Fibroblast of villous mesenchyme (primary cell): Measurements from ENCODE around the gene TMA7. TPM values are rescaled to one million over a fixed set of nuclear protein-coding genes. Genes with fewer than 3 reads are reported as not detected.

Experiments
- DNase-seq: peaks from one replicate; pipeline ENCODE4 v3.0.0-alpha.2; 2010; ENCODE audit warnings: low read depth
- H3K4me3 ChIP-seq: 2 replicates; pipeline ENCODE4 v1.5.1; 2011; ENCODE audit warnings: low read depth, mild to moderate bottlenecking, low read length
- CTCF ChIP-seq: IDR thresholded peaks from 2 replicates; pipeline ENCODE4 v1.5.1; 2012; ENCODE audit warnings: low read depth, mild to moderate bottlenecking, low read length; ENCODE audit not compliant: insufficient read depth
- total RNA-seq: library from RNA; depleted of rRNA; stranded (reverse); fragments of >200 nt; gene quantifications from 2 replicates; pipeline ENCODE4 v1.2.3, GENCODE V29; 2012

The TMA7 gene
- total RNA-seq, 1 donor, result 216 TPM

GRCh38 chr3:48464713-48465221, 24.7 kb downstream of the TMA7 start:
- DNase-seq, result no peak
- no peak for TF ChIP-seq CTCF
- no peak overlapping the region for H3K4me3 ChIP-seq

GRCh38 chr3:48465237-48465530, 25.1 kb downstream of the TMA7 start:
- no peak for TF ChIP-seq CTCF
- DNase-seq, result no peak
- no peak overlapping the region for H3K4me3 ChIP-seq

DNA sequence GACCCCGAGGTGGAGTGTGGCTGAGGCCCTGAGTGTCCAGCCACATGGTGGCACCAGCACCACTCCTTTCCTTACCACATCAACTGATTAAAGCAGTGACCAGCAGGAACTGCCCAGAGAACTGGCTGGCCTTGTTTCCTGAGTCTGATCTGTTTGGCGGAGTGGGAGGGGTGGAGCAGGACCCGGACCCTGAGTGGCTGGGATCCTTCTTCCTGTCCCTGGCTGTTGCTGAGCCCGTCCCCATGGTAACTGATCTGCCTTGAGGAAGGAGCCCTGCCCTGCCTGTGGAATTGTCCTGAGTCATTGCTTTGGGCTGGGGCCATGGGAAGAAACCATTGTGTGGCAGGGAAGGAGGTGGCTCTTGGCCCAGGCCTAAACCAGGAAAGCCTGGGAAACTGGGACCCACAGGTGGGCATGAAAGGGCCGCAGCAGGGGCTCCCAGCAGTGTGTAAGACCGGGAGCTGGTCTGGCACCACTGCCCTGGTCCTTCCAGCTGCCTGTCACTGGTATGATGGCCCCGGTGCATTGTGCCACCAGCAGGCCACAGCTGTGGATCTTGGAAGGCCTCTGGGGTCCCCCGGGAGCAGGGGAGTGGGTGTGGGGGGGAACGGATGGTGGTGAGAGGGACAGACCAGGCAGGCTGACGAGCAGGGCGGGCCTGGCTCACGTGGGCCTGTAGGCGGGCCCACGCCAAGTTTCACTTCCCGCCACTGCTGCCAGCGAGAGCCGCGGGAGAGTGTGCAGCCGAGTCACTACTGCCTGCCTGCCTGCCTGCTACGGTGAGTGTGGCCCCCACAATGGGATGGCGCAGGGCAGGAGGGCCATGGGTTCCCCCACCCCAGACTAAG, 25.7 kb downstream of the TMA7 start:
- TF ChIP-seq CTCF, result peak; percentile 72
- H3K4me3 ChIP-seq, result peak overlapping the region; percentile 54
- DNase-seq, result peak; percentile 100

- peak overlapping the region; percentile 54 for H3K4me3 ChIP-seq
- DNase-seq, result no peak
- no peak for TF ChIP-seq CTCF
Observed at GRCh38 chr3:48466386-48467109, 26.5 kb downstream of the TMA7 start.

DNA sequence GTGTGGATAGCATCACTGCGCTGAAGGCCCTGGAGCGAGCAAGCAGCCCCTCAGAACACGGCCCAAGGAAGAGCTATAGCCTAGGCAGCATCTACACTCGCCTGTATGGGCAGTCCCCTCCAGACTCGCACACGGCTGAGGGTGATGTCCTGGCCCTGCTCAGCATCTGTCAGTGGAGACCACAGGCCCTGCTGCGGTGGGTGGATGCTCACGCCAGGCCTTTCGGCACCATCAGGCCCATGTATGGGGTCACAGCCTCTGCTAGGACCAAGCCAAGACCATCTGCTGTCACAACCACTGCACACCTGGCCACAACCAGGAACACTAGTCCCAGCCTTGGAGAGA, 27.0 kb downstream of the TMA7 start:
- DNase-seq, result no peak
- no peak for TF ChIP-seq CTCF
- H3K4me3 ChIP-seq, result no peak overlapping the region

DNA sequence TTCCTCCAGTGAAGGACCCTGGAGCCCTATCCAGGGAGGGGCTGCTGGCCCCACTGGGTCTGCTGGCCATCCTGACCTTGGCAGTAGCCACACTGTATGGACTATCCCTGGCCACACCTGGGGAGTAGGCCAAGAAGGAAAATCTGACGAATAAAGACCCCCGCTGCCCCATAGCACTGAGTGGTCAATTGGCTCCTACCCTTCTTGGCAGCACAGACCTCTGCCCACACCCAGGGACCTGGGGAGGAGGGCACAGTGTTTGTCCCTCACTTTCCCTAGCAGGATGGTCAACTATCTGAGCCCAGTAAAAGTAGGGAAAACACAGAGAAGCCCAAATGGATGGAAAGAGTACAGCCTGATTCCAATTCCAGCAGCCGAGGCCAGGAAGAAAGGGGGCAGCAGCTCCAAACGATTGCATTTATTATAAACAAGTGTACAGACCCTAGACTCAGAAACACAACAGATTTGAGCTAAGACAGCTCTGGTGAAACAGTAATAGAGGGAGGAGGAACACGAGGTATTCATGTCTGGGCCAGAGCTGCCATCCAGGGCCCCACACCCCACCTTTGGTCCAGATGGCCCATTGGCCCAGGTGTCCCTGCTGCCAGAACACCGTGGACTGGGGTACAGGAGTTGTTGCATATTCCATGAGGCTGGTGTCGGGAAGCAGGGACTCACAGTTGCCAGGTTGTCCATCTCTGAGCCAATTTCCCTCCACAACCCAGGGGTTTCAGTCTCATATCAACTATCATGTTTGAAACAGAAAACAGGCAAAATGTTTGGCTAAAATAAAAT, 27.6 kb downstream of the TMA7 start:
- no peak for TF ChIP-seq CTCF
- DNase-seq, result no peak
- no peak overlapping the region for H3K4me3 ChIP-seq
